Stimulated activated CD8-positive, alpha-beta memory T cell treated with anti-CD3 and anti-CD28 coated beads, Interleukin-15, amount 100 ng/mL, for 24 hours (primary cell): Measurements from ENCODE around the gene GRM7.

ENCODE experiments used
- DNase-seq: peaks from one replicate; pipeline ENCODE4 v3.0.0-alpha.2; 2020; ENCODE audit warnings: low read depth

GRM7 gene

DNA sequence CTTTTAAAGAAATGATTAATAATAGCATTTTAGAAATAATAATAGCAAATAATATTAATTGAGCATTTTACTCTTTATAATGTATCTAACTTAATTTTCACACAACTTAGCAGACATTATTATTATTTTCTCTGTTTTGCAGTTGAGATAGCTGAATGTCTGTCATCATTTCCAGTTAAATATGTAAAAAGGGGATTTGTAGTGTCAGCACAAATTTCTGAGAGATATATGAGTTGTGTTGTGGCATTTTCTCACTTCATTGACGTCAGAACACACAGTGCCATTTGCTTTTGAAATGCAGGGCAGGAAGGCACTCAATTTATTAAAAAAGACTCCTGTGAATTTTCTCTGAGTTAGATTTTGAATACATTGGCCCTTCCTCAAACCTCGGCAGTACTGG is 111.0 kb downstream of the GRM7 start:
- no peak for DNase-seq

DNA sequence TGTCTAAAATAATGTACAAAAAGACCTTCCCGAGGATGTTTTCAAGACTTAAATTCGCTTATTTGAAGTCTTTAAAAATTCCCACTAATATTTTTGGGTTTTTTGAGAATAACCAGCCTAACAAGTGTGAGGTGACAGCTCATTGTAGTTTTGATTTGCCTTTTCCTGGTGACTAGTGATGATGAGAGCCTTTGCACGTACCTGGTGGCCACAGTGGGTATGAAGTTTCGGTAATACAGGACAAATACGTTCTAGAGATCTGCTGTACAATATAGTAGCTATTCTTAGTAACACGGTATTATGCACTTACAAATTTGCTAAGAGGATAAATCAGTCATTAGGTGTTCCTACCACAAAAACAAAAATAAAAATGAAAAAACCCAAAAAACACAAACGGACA is 124.9 kb downstream of the GRM7 start:
- DNase-seq, result no peak

DNA sequence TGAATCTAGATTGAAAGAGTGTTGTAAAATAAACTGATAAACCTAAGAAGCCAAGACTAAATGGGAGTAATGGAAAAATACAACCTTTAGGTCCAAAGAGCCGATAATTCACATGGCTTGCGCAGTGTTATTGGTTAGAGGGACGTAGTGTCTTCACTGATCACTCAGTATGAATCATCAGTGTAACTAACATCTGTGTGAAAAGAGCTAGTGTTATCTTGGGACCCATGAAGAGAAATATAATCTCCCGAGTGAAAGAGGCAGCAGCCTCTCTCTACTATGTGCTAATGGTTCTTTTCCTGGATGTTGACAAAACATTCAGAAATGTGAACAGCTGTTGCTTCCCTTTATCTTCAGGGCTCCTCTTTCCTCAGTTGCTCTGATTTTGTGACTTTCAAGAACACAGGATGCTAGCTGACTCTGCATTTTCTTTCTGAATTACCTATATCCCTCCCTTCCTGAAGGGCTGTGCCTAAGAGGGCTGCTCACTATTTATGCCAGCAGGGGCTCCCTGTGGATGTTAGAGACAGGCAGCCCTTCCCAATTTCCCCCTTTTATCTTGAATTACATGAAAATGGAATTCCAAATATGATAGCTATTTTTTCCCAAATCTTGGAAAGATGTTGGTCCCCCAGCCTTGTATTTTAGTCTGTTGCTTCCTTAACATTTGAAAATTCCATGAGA is 128.8 kb downstream of the GRM7 start:
- no peak for DNase-seq

DNA sequence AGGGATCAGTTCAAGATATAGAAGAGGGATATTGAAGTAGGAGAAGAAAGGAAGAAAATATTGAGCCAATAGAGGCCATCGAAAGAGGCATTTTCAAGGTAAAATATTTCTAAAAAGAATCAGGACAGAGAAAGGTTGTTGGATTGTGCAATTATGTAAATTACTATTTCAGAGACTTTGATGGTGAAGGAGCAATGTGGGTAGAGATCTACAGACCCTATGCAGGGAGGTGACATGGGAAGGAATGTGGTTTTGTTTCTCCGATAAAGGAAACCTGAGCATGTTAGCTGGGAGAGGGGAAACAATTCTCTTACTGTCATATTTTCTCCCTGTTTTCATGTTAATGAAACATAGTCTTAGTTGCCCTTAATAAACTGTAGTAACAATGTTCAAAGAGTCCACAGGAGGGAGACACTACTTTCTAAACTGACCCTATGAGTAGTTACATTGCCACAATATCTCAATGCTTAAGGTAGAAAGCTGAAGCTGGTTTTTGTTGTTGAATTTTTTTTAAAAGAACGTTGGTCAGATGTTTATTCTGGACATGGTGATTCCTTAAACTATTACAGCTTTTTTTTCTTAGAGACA is 133.3 kb downstream of the GRM7 start:
- no peak for DNase-seq

DNA sequence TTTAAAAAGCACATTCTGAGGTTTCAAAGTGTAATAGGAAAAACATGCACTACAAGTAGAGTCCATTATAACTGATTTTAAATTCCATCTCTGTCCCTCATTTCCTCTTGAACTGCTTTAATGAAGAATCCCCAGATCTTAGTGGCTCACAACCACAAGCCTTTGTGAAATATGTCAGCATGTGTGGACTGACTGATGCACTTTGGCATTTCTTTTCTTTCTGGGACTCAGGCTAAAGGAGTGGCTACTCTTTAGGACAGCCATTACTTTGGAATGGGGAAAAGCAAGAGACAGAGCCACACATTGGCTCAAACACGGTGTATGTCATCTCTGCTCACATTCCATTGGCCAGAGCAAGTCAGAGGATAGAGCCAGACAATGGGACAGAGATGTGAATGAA is 139.6 kb downstream of the GRM7 start:
- no peak for DNase-seq

DNA sequence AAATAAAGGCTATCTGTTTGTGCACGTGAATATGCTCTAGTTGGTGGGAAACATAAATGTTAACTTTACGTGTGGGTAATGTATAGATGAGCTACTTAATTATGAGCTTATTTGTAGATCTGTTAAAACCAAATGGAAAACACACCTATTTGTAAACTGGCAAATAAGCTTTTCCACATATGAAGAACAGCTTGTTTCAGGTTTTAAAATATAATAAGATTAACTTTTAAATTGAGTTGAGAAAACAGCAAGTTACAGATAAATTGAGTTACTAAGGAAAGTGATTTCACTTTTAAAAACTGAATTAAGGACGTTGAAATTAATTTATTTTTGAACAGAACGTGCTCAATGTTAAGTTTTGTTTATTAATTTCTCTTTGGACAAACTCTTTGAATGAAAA is 140.5 kb downstream of the GRM7 start:
- DNase-seq, result no peak

DNA sequence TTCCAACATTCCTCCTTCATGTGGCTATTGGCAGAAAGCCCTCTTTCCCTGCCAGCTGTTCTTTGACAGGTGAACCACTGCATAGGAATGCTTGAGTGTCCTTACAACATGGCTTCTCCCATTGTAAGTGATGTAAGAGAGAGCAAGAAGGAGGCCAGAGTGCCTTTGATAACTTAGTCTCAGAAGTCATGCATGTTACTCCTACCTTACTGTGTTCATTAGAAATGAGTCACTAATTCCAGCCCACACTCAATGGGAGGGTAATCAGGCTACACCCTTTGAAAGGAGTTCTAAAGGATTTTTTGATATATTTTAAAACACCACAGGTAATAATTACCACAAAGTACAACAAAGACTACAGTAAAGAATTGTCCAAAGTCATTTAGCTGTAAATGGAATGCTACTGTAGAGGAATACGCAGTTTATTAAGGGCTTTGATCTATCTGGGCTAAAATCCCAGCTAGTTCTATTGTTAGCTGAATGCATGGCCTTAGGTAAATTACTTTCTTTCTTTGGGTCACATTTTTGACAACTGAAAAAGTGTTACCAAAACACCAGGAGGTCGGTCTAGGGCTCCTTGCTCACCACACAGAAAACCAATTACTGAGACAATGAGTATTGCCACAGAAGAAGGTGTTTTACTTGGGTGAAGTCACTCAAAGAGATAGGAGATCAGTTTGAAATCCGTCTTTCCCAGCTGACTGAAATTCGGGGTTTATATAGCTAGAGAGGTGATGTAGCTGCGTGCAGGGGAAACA is 154.9 kb downstream of the GRM7 start:
- no peak for DNase-seq

DNA sequence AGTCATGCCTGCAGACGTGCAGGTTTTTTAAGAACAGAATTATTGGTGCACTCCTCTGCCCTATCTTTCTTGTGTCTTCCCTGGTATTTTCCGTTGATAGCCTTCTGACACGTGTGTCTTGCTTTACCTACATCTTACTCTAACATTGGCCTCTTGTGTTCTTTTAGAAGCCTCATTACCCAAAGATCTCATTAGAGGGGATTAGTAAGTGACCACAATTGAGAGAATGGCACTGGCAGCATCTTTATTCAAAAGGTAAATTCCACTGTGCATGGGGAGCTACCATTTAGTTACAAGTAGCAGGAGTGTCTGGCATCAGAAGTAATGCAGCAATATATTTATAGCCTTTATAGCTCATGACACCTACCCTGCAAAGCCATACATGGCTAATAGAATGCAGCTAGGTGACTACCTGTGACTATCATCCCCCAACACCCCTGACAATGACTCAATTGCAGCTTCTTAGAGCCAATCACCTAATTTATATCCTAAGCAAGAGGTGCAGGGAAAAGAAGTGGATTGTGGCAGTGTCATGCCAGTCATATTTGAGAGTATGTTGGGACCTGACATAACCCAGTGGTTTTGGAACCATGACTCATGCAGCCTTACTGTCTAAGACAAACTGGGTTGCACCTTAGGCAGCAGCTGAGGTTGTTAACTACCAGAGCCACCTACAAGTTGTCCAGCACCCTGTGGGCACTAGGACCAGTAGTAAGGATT is 164.8 kb downstream of the GRM7 start:
- DNase-seq, result no peak

DNA sequence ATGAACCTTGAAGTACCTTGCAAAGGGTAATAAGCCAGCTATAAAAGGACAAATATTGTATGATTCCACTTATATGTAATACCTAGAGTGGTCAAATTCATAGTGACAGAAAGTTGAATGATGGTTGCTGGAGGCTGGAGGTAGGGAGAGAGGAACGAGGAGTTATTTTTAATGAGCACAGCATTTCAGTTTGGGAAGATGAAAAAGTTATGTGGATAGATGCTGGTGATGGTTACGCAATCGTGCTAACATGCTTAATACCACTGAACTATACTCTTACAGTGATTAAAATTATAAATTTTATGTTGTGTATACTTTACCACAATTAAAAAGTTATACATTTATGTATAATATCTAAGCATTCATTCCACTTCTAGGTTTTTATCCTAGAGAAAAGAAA is 168.6 kb downstream of the GRM7 start:
- DNase-seq, result no peak

DNA sequence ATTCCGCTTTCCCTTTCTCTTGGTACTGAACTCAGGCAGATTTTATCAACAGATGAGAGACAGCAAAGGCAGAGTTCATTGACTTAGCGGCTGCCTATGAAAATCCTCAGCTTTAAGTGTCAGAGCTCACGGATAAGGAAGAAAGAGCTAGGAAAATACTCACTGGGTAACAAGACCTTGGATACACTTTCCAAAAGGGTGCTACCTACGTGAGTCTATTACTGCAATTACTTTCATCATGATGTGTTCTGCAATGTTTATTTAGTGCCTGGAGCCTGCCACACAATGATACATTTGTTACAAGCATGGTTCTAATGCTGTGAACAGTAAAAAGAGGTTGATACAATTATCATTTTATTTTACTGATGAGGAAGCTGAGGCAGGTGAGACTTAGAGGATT is 177.5 kb downstream of the GRM7 start:
- DNase-seq, result no peak

DNA sequence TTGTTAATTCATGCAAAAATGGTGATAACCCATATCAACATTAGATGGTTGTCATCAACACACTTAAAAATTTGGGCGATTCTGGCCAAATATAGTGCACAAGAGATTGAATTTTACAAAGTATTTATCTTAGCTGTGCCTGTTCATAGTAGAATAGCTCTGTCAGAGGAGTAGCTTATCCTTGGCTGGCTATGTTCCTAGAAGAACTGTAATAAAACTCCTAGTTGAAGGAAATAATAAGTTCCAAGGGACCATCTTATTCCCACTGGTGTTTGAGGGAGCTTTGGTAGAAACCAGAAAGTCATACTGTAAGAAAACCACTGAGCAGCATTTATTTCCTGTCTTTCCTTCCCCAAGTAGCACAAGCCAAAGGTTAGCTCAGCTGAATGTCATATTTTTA is 201.8 kb downstream of the GRM7 start:
- DNase-seq, result no peak

DNA sequence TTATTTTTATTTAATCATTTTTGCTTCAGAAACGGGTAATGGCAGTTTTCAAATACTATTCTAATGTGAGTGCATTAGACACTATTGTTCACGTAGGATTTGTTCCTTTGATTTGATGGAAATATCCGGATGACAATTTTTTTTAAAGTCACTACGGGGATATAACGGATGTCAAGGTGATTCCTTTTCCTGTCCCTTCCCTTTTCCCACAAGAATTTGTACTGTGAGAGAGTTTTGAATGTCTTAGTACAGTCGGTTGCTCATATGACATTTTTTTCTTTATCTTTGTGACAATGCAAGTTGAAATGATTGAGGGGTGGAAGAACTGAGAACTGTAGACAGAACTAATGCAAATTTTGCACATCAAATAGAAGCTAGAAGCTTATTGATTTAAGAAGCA is 209.5 kb downstream of the GRM7 start:
- DNase-seq, result no peak

DNA sequence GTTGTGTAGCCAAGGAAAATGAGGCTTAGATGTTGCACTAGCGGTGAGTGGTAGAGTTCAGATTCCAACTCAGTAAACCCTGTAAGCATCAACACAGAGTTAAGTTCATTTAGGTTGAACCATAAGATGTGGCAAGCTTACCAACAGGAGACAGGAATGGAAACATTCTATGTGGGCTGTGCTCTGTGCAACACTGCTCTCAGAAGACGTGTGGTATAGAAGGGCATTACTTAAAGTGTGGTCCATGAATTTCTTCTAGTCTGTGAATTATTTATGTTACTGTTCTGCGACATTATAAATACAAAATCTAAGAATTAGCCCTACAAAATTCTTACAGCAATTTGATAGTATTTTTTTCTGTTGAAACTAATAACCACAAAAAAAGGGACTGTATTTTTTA is 213.3 kb downstream of the GRM7 start:
- no peak for DNase-seq

DNA sequence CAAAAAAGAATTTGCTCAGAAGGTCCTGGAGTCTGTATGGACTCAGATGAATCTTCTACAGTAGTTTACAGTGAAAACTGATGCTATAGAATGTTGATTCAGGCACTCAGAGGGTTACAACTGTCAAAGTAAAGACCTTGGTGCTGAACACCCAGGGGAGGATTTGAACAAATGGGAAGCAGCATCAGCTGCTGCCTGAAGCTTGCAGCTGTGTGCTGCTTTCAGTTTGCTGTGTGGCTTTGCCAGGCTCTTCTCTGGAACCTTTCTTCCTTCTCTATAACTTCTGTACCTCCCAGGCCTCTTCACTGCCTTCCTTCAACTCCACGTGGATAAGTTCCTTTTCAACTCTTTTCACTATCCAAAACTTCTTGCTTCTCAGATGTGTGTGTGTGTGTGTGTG is 214.2 kb downstream of the GRM7 start:
- no peak for DNase-seq

DNA sequence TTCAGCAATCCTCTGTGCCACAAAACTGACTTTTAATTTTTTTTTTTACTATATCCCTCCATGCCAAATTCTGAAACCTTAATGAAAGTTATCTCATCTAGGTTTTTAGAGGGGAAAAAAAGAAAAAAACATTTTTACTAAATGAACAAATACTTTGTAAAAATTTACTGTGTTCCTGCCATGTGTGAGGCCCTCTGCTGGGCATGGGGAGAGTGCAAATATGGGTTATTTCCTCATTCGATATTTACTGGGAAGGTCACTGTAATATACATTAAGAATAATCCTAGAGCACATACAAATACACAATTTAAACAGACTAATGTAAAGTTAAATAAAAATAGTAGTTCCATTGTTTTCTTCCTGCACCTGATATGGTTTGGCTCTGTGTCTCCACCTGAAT is 215.0 kb downstream of the GRM7 start:
- DNase-seq, result no peak

DNA sequence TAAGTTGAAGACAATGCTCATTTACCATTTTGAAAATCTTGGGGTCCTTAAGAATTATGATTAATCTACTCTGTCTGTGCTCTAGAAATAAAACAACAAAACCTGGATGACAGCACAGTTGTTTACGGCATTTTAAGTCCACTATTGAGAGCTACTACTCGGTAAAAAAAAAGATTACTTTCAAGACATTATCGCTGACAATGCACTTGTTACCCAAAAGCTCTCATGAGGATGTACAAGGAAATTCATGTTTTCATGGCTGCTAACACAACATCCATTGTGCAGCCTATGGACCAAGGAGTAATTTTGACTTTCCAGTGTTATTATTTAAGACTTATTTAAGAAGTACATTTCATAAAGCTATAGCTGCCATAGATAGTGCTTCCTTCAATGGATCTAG is 221.3 kb downstream of the GRM7 start:
- DNase-seq, result no peak

DNA sequence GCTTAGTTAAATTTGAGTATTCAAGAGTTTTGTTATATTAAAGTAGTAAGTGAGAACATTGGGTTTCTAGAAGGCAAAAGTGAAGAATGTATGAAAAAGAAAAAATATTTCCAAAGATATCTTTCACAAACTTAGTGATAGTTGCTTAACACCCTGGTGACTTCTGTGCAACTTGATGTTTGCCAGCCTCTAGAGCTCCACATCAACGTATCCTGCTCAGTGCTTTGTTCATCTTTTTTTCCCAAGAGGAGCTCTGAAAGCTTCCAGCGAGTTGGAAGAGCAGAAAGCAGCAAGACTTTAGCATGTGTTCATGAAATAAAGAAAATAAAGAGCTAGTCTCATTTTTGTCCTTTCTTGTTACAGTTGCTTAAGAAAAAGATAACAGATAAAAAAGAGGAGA is 225.5 kb downstream of the GRM7 start:
- DNase-seq, result no peak

DNA sequence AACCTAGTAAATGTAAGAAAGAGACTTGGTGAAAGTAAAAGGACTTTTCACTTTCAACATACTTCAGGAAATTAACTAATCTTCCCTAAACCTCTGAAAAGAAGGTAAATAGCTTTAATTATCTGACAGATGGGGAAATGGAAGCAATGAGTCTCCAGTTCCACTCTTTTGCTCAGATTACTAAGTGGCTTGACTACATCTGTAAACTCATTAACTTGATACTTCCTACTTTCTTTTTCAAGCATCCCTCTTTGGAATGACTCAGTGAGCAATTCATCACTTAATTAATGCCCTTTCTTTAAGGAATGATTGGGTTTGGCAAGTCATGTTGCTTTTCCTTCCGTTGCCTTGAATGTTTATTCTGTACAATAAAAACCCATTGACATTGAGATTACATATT is 234.2 kb downstream of the GRM7 start:
- no peak for DNase-seq

DNA sequence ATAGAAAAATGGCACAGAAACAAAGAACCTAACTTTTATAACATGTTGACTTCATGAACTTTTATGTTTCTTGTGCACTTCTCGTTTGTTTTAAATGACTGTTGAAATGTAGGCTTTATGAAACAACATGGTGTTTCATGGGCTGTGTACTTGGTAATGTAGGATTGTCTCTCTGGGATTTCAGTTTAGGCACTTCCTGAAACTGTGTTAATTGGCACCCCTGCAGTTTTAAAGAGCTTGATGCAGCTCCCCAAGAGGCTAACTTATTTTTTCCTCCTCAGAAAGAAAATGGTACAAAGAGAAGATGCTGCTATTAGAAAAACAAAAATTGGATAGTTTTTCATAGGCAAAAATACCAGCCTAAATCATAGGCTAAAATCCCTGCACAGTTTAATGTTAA is 239.2 kb downstream of the GRM7 start:
- DNase-seq, result no peak

DNA sequence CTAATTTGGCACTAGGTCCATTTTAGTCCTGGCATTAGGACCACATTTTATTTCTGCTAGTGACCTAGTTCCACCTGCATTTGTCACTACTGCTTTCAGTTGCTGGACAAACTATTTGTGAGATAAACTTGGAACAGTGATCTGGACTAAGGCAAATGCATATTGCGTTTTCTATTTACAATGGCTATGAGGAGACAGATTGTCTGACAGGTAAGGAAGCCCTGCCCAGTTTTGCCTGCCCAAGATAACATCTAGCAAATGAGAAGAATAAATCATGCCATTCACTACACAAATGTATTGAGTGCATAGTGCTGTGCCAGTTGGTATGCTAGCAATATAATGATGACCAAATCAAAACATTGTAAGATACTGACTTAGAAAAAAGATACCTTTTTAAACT is 245.7 kb downstream of the GRM7 start:
- no peak for DNase-seq

DNA sequence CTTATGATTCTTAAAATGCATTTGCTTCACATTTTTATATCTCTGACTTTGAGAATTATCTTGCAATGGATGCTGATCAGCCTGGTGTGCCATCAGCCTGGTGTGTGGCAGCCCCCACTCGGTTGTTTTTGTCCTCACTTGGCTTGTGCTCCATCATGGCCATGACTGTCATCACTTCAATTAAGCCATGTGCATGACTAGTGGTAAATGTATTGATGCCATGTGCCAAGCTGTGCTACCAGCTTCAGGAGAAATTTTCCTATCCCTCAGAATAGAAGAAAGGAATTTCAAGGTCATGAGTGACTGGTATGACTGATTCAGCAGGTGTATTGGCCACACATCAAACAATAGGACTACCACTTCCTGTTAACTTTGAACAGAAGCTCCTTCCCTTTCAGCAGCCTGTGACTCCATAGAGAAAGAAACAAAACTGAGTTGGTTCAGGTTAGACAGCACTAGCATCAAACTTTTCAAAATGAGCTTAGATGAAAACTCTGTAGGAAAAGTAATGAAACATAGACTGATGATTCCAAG is 251.7 kb downstream of the GRM7 start:
- DNase-seq, result no peak

DNA sequence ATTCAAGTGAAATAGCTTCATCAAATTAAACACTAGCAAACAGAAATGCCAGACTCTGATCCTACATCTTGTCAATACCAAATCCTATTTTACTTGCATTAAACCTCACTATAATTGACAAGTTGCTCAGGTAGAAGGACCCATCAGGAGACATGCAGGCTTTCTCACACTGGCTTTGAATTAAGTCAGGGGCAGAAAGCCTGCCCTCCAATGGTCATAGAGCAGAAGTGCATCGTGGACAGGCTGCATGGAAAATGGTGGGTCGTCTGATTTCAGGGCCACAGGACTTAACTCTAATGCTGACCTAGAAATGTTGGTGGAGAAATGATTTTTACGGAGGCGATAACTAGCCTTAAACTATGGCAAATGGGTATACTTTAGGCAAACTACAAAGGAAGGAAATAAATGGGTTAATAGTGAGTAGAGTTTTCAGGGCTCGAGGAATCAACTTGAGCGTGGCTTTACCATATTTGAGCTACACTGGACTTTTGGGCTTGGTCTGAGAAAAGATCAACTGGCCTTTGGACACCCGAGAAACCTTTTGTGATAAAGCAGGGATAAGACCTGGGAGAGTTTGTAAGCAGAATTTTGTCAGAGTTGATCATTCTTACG is 283.9 kb downstream of the GRM7 start:
- DNase-seq, result no peak
